ENCODE measurements around the gene RNF144B.

The RNF144B gene

DNA sequence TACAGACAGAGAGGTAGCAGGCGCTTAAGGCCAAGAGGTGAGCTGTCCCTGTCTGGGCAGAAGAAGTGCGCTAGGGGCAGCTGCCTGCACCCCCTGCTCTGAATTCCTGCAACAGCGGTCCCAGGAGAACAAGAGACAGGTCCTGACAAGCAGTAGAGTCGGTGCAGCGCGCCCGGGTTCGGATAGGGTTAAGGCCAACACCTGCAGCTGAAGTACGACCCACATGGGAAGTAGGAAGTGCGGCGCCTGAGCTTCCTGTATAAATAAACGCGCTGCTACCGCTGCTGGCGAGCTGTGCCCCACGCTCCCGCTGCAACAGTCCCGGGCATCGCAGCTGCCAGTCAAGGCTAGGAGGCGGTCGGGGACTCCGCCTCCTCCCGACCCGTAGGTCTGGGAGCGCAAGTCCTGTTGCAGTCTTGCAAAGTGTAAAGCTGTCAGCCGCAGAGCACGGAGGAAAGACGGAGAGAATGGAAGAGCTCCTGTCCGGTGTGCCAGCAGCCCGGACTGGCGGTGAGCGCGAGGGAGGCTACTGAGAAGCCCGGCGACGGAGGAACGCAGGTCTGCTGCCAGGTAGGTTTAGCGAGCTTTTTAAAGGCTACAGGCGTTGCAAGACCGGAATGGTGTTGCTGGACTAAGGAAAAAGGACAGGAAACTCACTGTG is at the start of gene RNF144B:
TSS of gene RNF144B (plus strand) at position 290 of the 661 bp plus-strand sequence. CDS start 12,185 bp downstream, outside the sequence.
- Histone ChIP-seq H3K9ac (ENCODE audit: low read length) (peak within 1 kb of the TSS; percentile 7), H3K4me1 (ENCODE audit: control insufficient read depth, insufficient read depth, low read length) (peaks cover 25% of the 10 kb centered on the region), H3K9me3 (ENCODE audit: control insufficient read depth, insufficient read depth, low read depth, low read length) (no peaks in the 10 kb centered on the region), H3K4me3 (ENCODE audit: low read depth, low read length) (peak within 1 kb of the TSS; percentile 69), H3K36me3 (ENCODE audit: control insufficient read depth, insufficient read depth, low read length) (no peaks in the 10 kb centered on the region), H3K27me3 (ENCODE audit: control insufficient read depth, insufficient read depth, low read length) (peaks cover 4% of the 10 kb centered on the region; the same call in 1 of the 2 replicates), H3K27ac (ENCODE audit: low read depth, low read length) (no peak within 1 kb of the TSS)

DNA sequence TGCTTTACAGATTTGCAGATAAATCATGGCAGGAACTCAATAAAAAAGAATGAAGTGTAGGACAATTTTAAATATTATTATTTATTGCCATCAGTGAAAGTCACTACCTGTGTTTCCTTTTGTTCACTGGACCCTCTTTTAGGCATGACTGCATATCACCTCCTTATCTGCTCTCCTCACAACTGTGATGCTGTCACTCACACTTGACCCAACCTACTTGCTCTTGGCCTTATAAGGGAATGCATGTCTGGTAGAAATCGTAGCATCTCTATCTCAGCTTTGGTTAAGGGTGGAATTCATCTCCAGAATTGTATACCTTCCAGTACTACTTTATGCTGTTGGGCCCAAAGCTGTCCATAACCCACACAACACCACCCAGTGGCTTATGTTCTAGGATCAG is 47.6 kb upstream of the RNF144B start:
- Histone ChIP-seq H3K27me3 (ENCODE audit: control insufficient read depth, insufficient read depth, low read length) (no peaks in the 10 kb centered on the region), H3K36me3 (ENCODE audit: control insufficient read depth, insufficient read depth, low read length) (no peaks in the 10 kb centered on the region), H3K9ac (ENCODE audit: low read length) (no peak overlapping the region), H3K4me1 (ENCODE audit: control insufficient read depth, insufficient read depth, low read length) (peaks cover 22% of the 10 kb centered on the region), H3K9me3 (ENCODE audit: control insufficient read depth, insufficient read depth, low read depth, low read length) (no peaks in the 10 kb centered on the region), H3K27ac (ENCODE audit: low read depth, low read length) (no peak overlapping the region), H3K4me3 (ENCODE audit: low read depth, low read length) (no peak overlapping the region)

DNA sequence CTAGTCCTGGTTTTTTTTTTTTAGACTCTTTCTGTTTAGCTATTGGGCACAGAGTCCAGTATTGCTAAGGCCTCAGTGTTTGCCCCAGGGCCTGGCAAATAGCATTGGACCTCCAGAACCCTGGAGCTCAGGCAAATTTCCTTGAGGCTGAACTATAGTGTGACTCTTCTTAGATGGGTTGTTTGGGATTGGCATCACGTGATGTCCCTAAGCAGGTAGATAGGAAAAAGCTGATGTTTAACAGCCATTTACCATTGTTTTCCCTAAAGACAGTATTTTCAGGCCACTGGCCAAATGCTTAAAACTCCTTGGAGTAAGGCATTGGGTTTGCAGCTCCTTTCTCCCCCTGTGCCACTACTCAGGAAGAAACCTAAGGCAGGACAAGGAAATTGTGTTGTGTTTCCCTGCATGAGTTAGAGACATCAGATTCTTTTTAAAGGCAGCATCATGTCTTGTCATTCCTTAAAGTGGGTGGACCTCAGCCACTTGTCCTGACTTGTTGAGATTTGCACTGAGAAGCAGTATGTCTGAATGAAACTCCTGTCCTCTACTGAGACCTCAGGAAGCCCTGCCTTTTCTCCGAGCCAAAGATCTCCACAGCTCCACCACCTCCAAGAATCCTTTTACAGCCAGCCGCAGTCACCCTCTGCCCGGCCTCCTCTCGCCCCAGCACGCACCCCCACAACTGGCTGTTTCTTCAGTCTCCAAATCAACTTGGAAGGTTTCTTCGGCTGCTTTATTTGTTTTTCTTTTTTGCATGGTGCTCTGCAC is 46.2 kb upstream of the RNF144B start:
- Histone ChIP-seq H3K9me3 (ENCODE audit: control insufficient read depth, insufficient read depth, low read depth, low read length) (no peaks in the 10 kb centered on the region), H3K4me1 (ENCODE audit: control insufficient read depth, insufficient read depth, low read length) (peaks cover 19% of the 10 kb centered on the region), H3K36me3 (ENCODE audit: control insufficient read depth, insufficient read depth, low read length) (no peaks in the 10 kb centered on the region), H3K4me3 (ENCODE audit: low read depth, low read length) (no peak overlapping the region), H3K27ac (ENCODE audit: low read depth, low read length) (no peak overlapping the region), H3K27me3 (ENCODE audit: control insufficient read depth, insufficient read depth, low read length) (no peaks in the 10 kb centered on the region), H3K9ac (ENCODE audit: low read length) (no peak overlapping the region)

DNA sequence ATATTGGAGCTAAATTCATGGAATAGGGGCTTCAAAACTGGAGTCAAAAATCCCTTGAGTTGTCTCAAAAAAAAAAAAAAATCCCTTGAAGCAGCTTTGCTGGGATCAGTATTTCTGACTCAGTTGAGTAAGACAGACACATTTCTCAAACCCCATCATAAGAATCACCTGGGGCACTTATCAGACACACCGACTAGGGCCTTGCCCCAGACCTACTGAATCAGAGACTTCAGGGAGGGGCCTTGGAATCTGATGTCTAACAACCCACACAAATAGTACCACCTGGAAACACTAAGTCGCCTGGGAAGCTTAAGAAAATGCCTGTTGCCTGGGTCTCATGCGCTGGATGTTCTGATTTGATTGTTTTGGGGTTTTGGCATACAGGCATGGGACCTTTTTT is 44.9 kb upstream of the RNF144B start:
- Histone ChIP-seq H3K36me3 (ENCODE audit: control insufficient read depth, insufficient read depth, low read length) (no peaks in the 10 kb centered on the region), H3K9me3 (ENCODE audit: control insufficient read depth, insufficient read depth, low read depth, low read length) (no peaks in the 10 kb centered on the region), H3K27me3 (ENCODE audit: control insufficient read depth, insufficient read depth, low read length) (no peaks in the 10 kb centered on the region), H3K4me3 (ENCODE audit: low read depth, low read length) (no peak overlapping the region), H3K9ac (ENCODE audit: low read length) (no peak overlapping the region), H3K27ac (ENCODE audit: low read depth, low read length) (no peak overlapping the region), H3K4me1 (ENCODE audit: control insufficient read depth, insufficient read depth, low read length) (peaks cover 8% of the 10 kb centered on the region)

DNA sequence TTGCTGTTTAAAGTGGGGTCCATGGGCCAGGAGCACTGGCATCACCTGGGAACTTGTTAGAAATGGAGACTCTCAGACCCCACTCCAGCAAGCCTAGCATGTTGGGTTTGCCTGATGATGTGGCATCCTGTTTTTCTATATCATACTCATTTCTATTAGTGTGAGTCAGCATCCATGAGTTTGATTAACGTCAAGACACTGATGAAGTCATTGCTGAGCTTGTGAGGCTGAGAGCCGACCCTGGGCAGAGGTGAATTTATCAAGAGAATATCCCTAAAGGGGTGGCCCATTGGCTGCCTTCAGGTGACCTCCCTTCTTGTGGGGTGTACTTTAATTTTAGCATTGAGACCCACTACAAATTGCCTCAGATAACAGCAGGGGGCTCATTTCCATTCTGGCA is 43.4 kb upstream of the RNF144B start:
- H3K4me1 ChIP-seq (ENCODE audit: control insufficient read depth, insufficient read depth, low read length) = peaks cover 5% of the 10 kb centered on the region; the same call in 1 of the 2 replicates
- H3K9me3 ChIP-seq (ENCODE audit: control insufficient read depth, insufficient read depth, low read depth, low read length) = no peaks in the 10 kb centered on the region
- no peak overlapping the region for H3K27ac ChIP-seq (ENCODE audit: low read depth, low read length)
- no peaks in the 10 kb centered on the region for H3K36me3 ChIP-seq (ENCODE audit: control insufficient read depth, insufficient read depth, low read length)
- no peaks in the 10 kb centered on the region for H3K27me3 ChIP-seq (ENCODE audit: control insufficient read depth, insufficient read depth, low read length)
- H3K9ac ChIP-seq (ENCODE audit: low read length) = no peak overlapping the region
- H3K4me3 ChIP-seq (ENCODE audit: low read depth, low read length) = no peak overlapping the region

DNA sequence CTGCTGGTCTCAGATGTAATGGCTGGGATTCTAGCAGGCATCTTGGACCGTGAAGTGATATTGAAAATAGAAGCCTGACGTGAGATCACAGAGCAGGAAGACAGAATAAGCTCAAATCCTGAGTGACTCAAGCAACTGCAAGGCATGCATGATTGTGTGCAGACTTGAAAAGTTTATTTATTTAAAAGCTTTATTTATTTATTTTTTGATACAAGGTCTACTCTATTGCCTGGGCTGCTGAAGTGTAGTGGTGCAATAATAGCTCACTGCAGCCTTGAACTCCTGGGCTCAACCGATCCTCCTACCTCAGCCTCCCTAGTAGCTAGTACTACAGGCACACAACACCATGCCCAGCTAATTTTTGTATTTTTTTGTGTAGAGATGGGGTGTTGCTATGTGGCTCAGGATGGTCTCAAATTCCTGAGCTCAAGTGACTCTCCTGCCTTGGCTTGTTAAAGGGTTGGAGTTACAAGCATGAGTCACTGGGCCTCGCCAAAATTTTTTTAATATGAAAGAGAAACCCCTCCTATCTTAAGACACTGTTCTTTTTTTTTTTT is 40.1 kb upstream of the RNF144B start:
- Histone ChIP-seq H3K4me1 (ENCODE audit: control insufficient read depth, insufficient read depth, low read length) (no peaks in the 10 kb centered on the region), H3K4me3 (ENCODE audit: low read depth, low read length) (no peak overlapping the region), H3K36me3 (ENCODE audit: control insufficient read depth, insufficient read depth, low read length) (no peaks in the 10 kb centered on the region), H3K9me3 (ENCODE audit: control insufficient read depth, insufficient read depth, low read depth, low read length) (no peaks in the 10 kb centered on the region), H3K27me3 (ENCODE audit: control insufficient read depth, insufficient read depth, low read length) (no peaks in the 10 kb centered on the region), H3K9ac (ENCODE audit: low read length) (no peak overlapping the region), H3K27ac (ENCODE audit: low read depth, low read length) (no peak overlapping the region)

DNA sequence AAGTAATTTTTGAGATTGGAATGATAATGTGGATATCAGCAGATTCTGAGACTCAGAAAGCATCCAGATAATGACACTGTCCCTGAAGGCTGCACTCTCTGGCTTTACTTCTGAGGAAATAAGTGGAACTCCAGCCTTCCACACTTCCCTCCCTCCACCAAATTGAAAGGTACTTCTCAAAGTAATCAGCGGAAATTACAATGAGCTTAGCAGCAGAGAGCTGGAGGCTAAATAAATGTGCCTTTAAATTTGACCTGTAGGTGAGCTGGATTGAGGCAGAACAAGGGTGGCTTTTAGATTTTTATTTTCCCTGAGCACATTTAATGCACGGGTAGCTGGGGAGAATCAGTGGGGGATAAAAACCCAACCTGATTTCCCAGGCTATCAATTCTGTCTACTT is 39.3 kb upstream of the RNF144B start:
- no peaks in the 10 kb centered on the region for H3K9me3 ChIP-seq (ENCODE audit: control insufficient read depth, insufficient read depth, low read depth, low read length)
- no peak overlapping the region for H3K27ac ChIP-seq (ENCODE audit: low read depth, low read length)
- no peaks in the 10 kb centered on the region for H3K4me1 ChIP-seq (ENCODE audit: control insufficient read depth, insufficient read depth, low read length)
- no peaks in the 10 kb centered on the region for H3K36me3 ChIP-seq (ENCODE audit: control insufficient read depth, insufficient read depth, low read length)
- no peak overlapping the region for H3K9ac ChIP-seq (ENCODE audit: low read length)
- no peak overlapping the region for H3K4me3 ChIP-seq (ENCODE audit: low read depth, low read length)
- H3K27me3 ChIP-seq (ENCODE audit: control insufficient read depth, insufficient read depth, low read length) = no peaks in the 10 kb centered on the region

DNA sequence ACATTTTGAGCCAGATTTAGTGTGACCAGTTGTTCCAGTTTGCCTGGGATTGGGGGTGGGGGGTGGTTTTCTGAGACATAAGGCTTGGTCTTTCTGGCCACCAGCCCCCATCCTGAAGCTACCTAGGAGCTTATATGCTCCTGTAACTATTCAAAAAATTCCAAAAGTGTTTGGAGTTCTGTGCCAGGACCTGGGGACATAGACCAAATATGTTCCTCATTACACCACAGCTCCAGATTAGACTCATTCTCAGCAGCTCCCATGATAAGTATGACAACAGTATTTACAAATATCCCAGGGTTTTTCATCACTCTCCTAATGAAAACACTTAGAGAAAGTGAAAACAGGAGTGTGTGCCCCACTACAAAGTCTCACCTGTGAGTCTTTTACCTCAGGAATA is 37.8 kb upstream of the RNF144B start:
- H3K9me3 ChIP-seq (ENCODE audit: control insufficient read depth, insufficient read depth, low read depth, low read length) = no peaks in the 10 kb centered on the region
- no peaks in the 10 kb centered on the region for H3K4me1 ChIP-seq (ENCODE audit: control insufficient read depth, insufficient read depth, low read length)
- no peak overlapping the region for H3K27ac ChIP-seq (ENCODE audit: low read depth, low read length)
- no peak overlapping the region for H3K9ac ChIP-seq (ENCODE audit: low read length)
- H3K4me3 ChIP-seq (ENCODE audit: low read depth, low read length) = no peak overlapping the region
- no peaks in the 10 kb centered on the region for H3K27me3 ChIP-seq (ENCODE audit: control insufficient read depth, insufficient read depth, low read length)
- H3K36me3 ChIP-seq (ENCODE audit: control insufficient read depth, insufficient read depth, low read length) = no peaks in the 10 kb centered on the region

DNA sequence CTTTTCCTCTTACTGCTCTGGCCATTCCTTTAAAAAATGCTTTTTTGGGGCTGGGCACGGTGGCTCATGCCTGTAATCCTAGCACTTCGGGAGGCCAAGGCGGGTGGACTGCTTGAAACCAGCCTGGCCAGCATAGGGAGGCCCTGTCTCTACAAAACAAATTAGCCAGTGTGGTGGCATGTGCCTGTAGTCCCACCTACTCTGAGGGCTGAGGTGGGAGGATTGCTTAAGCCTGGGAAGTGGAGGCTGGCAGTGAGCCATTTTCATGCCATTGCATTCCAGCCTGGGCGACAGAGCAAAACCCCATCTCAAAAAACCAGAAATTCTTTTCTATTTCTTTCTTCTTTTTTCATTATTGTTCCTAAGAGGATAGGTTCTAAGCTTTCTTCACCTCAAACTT is 36.9 kb upstream of the RNF144B start:
- Histone ChIP-seq H3K9ac (ENCODE audit: low read length) (no peak overlapping the region), H3K4me1 (ENCODE audit: control insufficient read depth, insufficient read depth, low read length) (no peaks in the 10 kb centered on the region), H3K27ac (ENCODE audit: low read depth, low read length) (no peak overlapping the region), H3K4me3 (ENCODE audit: low read depth, low read length) (no peak overlapping the region), H3K27me3 (ENCODE audit: control insufficient read depth, insufficient read depth, low read length) (no peaks in the 10 kb centered on the region), H3K36me3 (ENCODE audit: control insufficient read depth, insufficient read depth, low read length) (no peaks in the 10 kb centered on the region), H3K9me3 (ENCODE audit: control insufficient read depth, insufficient read depth, low read depth, low read length) (no peaks in the 10 kb centered on the region)

DNA sequence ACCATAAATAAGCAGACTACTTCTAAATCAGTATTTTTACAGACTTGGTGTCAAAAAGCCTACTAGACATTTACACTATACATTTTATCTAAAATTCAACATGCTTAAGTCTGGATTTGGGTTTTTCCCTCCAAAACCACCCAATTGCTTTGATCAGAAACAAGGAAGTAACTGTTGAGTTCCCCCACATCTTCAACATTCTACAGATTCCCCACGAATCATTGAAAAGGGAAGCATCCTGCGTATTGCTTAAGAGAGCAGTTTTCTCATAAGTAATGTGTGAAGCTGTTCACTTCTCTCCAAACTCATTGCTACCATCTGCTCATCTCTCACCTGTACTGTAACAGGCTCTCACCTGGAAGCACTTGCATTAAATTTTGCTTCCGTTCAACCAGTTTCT is 36.4 kb upstream of the RNF144B start:
- no peaks in the 10 kb centered on the region for H3K27me3 ChIP-seq (ENCODE audit: control insufficient read depth, insufficient read depth, low read length)
- H3K36me3 ChIP-seq (ENCODE audit: control insufficient read depth, insufficient read depth, low read length) = no peaks in the 10 kb centered on the region
- no peak overlapping the region for H3K27ac ChIP-seq (ENCODE audit: low read depth, low read length)
- H3K9ac ChIP-seq (ENCODE audit: low read length) = no peak overlapping the region
- H3K4me3 ChIP-seq (ENCODE audit: low read depth, low read length) = no peak overlapping the region
- no peaks in the 10 kb centered on the region for H3K9me3 ChIP-seq (ENCODE audit: control insufficient read depth, insufficient read depth, low read depth, low read length)
- H3K4me1 ChIP-seq (ENCODE audit: control insufficient read depth, insufficient read depth, low read length) = no peaks in the 10 kb centered on the region

DNA sequence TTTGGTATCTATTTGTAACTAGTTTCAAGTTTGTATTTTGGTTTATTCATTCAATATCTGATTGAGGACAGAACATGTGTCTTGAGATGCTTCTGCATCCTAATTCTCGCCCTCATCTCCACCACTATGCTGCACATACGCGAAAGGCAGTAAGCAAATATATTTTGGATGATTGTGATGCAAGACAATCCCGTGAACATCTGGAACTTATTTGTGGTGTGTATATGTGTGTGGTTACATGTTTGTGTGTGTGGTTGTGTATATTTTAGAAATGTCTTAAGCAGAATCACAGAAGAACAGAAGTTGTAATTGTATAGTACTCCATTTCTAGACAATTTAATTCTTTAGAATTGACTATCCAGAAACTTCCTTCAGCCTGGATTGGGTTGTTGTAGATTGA is 35.1 kb upstream of the RNF144B start:
- no peaks in the 10 kb centered on the region for H3K36me3 ChIP-seq (ENCODE audit: control insufficient read depth, insufficient read depth, low read length)
- no peaks in the 10 kb centered on the region for H3K9me3 ChIP-seq (ENCODE audit: control insufficient read depth, insufficient read depth, low read depth, low read length)
- no peaks in the 10 kb centered on the region for H3K27me3 ChIP-seq (ENCODE audit: control insufficient read depth, insufficient read depth, low read length)
- no peak overlapping the region for H3K27ac ChIP-seq (ENCODE audit: low read depth, low read length)
- no peak overlapping the region for H3K9ac ChIP-seq (ENCODE audit: low read length)
- H3K4me3 ChIP-seq (ENCODE audit: low read depth, low read length) = no peak overlapping the region
- no peaks in the 10 kb centered on the region for H3K4me1 ChIP-seq (ENCODE audit: control insufficient read depth, insufficient read depth, low read length)

Data from HUES6 (cell line).